Erythroblast (primary cell): ENCODE results near the gene IFNW1.

Experiments
- GATA1 ChIP-seq: IDR thresholded peaks from 2 replicates; pipeline ENCODE4 v1.6.1; 2011; ENCODE audit warnings: low read depth, mild to moderate bottlenecking, control low read depth, low read length, moderate library complexity
- POLR2A ChIP-seq: IDR thresholded peaks from 2 replicates; pipeline ENCODE4 v1.6.1; 2011; ENCODE audit warnings: mild to moderate bottlenecking, low read length

DNA sequence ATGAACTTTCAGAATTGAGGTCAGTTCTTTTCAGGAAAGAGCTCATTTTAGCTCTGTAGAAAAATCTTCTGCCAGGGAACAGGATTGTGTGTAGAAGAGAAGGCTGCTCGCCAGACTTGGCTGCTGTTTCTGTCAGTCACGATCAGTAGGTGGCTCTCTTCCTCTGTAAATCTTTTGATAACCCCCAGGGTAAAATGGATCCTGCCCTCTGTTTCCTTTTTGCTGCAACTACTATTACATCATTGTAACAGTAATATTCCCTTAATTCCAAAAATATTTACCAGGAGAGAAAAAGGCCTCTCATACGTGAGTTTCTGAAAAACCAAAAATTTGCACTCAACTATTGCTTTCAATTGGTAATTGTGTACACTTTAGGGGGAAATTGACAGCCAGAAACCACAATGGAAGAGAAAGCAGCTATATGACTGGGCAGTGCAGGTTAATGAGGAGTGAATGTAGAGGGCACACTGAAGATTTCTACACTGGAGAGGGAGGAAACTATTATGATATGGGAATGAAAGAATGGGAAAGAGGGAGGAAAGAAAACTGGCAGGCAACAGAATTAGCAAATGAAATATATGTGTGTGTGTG lies 12.5 kb upstream of the IFNW1 start:
- TF ChIP-seq POLR2A = no peak
- no peak for TF ChIP-seq GATA1
